Peyer's patch (tissue), 4 donors: ENCODE measurements around the gene HVCN1.

ENCODE experiments used
- POLR2A ChIP-seq, 2 donors: fragments of 450-650 bp; IDR thresholded peaks; one replicate each; pipeline ENCODE4 v1.5.1; 2017; ENCODE audit warnings: antibody characterized with exemption in 2 of 2, mild to moderate bottlenecking in 2 of 2, moderate library complexity in 2 of 2
- TF ChIP-seq, protein P1 (sequence below), 6 experiments: fragments of 450-650 bp in 4 of 6; fragments of 200-600 bp in 2 of 6; sonication (generic) in 1 of 6; IDR thresholded peaks; one replicate each; pipeline ENCODE4 v1.5.1; 2017 to 2019; ENCODE audit warnings: antibody characterized with exemption in 6 of 6, mild to moderate bottlenecking in 3 of 6, moderate library complexity in 1 of 6

DNA sequence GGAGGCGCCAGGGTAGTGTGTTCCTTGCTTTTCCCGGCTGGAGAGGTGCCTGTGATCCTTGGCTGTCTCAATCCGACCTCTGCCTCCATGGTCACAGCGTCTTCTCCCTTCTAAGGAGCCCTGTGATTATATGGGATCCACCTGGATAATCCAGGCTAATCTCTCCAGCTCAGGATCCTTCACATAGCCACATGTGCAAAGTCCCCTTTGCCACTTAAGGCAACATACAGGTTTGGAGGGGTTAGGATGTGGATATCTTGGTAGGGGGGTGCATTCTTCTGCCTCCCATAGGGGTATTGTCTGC is 1.2 kb upstream of the HVCN1 start:
- TF ChIP-seq, protein P1, sequence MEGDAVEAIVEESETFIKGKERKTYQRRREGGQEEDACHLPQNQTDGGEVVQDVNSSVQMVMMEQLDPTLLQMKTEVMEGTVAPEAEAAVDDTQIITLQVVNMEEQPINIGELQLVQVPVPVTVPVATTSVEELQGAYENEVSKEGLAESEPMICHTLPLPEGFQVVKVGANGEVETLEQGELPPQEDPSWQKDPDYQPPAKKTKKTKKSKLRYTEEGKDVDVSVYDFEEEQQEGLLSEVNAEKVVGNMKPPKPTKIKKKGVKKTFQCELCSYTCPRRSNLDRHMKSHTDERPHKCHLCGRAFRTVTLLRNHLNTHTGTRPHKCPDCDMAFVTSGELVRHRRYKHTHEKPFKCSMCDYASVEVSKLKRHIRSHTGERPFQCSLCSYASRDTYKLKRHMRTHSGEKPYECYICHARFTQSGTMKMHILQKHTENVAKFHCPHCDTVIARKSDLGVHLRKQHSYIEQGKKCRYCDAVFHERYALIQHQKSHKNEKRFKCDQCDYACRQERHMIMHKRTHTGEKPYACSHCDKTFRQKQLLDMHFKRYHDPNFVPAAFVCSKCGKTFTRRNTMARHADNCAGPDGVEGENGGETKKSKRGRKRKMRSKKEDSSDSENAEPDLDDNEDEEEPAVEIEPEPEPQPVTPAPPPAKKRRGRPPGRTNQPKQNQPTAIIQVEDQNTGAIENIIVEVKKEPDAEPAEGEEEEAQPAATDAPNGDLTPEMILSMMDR (IDR thresholded peaks at IDR 0.05): no peak
- no peak for TF ChIP-seq POLR2A (IDR thresholded peaks at IDR 0.05)
